Omental fat pad (tissue), 4 donors: ENCODE measurements around the gene DNAI2. TPM values are rescaled to one million over a fixed set of nuclear protein-coding genes. Genes with fewer than 3 reads are reported as not detected.

Source experiments
- ATAC-seq: fragments of 150-250 bp; one replicate; pipeline ENCODE4 v1.9.1; 2016; ENCODE audit warnings: mild to moderate bottlenecking, moderate library complexity; ENCODE audit not compliant: low FRiP score
- DNase-seq: peaks from one replicate; pipeline ENCODE4 v3.0.0-alpha.2; 2019; ENCODE audit warnings: low spot score
- CTCF ChIP-seq, 3 donors: fragments of 450-650 bp; IDR thresholded peaks; one replicate each; pipeline ENCODE4 v1.5.1; 2016 to 2017; ENCODE audit warnings: antibody characterized with exemption in 3 of 3, mild to moderate bottlenecking in 3 of 3, moderate library complexity in 2 of 3
- total RNA-seq, 4 donors: library from RNA; depleted of rRNA; stranded (reverse); fragments of >200 nt; gene quantifications; one replicate each; pipeline ENCODE4 v1.1.0, GENCODE V29; 2016

The DNAI2 gene
- total RNA-seq, result not detected

- ATAC-seq, result no peak
- DNase-seq, result no peak
- TF ChIP-seq CTCF (IDR thresholded peaks at IDR 0.05), result no peak
Observed at GRCh38 chr17:74274060-74274708, at the start of gene DNAI2. Gene DNAI2, plus strand, starts transcription at chr17:74274234. Its CDS starts 7,584 bp downstream, at chr17:74281818.

- ATAC-seq (no peak), DNase-seq (no peak)
- no peak for TF ChIP-seq CTCF (IDR thresholded peaks at IDR 0.05)
Observed at GRCh38 chr17:74224959-74225725, 48.9 kb upstream of the DNAI2 start.

- no peak for TF ChIP-seq CTCF (IDR thresholded peaks at IDR 0.05)
- DNase-seq (no peak), ATAC-seq (no peak)
Observed at GRCh38 chr17:74226252-74226651, 47.8 kb upstream of the DNAI2 start.

- no peak for DNase-seq
- no peak for TF ChIP-seq CTCF (IDR thresholded peaks at IDR 0.05)
- no peak for ATAC-seq
Observed at GRCh38 chr17:74227271-74228080, 46.6 kb upstream of the DNAI2 start.

GRCh38 chr17:74228306-74228978, 45.6 kb upstream of the DNAI2 start:
- ATAC-seq, result no peak
- no peak for DNase-seq
- TF ChIP-seq CTCF (IDR thresholded peaks at IDR 0.05), result no peak

GRCh38 chr17:74230896-74231295, 43.1 kb upstream of the DNAI2 start:
- no peak for ATAC-seq

More at GRCh38 chr17:74230896-74231295, 43.1 kb upstream of the DNAI2 start:
- TF ChIP-seq CTCF (IDR thresholded peaks at IDR 0.05), result no peak
- DNase-seq, result no peak
